K562 (cell line): Measurements from ENCODE around the gene PARP4. TPM values are rescaled to one million over a fixed set of nuclear protein-coding genes. Genes with fewer than 3 reads are reported as not detected.

Experiments
- BCLAF1 ChIP-seq, 2 experiments: fragments of 450-650 bp in 1 of 2; IDR thresholded peaks; 2 replicates each; pipeline ENCODE4 v1.6.1; 2011 to 2017; ENCODE audit warnings: low read depth in 2 of 2, antibody characterized with exemption in 1 of 2, borderline replicate concordance in 1 of 2, low read length in 1 of 2, mild to moderate bottlenecking in 1 of 2, mixed read lengths in 1 of 2; ENCODE audit not compliant: control insufficient read depth in 1 of 2
- MBD2 ChIP-seq: sonication (generic); IDR thresholded peaks from 2 replicates; pipeline ENCODE4 v1.6.1; 2016; ENCODE audit warnings: low read depth, borderline replicate concordance
- RFX7 ChIP-seq: fragments of 250-450 bp; sonication (Bioruptor Pico); IDR thresholded peaks from 2 replicates; pipeline ENCODE4 v1.5.1; 2021; ENCODE audit warnings: mild to moderate bottlenecking
- SMAD2 ChIP-seq: fragments of 150-350 bp; IDR thresholded peaks from 2 replicates; pipeline ENCODE4 v1.6.1; 2014; ENCODE audit warnings: low read depth, mild to moderate bottlenecking, low read length
- TEAD4 ChIP-seq, 2 experiments: sonication (generic) in 1 of 2; formaldehyde crosslinking in 1 of 2; IDR thresholded peaks; 2 replicates each; pipeline versions ENCODE4 v1.6.1 to v1.8.0; 2012 to 2022; ENCODE audit warnings: borderline replicate concordance in 1 of 2, inconsistent platforms in 1 of 2, low read length in 1 of 2, mild to moderate bottlenecking in 1 of 2, missing genetic modification reagents in 1 of 2
- THRB ChIP-seq: fragments of 450-650 bp; formaldehyde crosslinking; conservative IDR thresholded peaks from 2 replicates; pipeline ENCODE4 v1.4.0; 2022; ENCODE audit warnings: mild to moderate bottlenecking, missing genetic modification characterization
- ZBTB1 ChIP-seq: sonication (generic); formaldehyde crosslinking; IDR thresholded peaks from 2 replicates; pipeline ENCODE4 v1.8.1; 2023; ENCODE audit warnings: missing genetic modification reagents, low read depth, mild to moderate bottlenecking, borderline replicate concordance
- ZBTB9 ChIP-seq: fragments of 450-650 bp; formaldehyde crosslinking; IDR thresholded peaks from 2 replicates; pipeline ENCODE4 v1.4.0; 2020; ENCODE audit warnings: mild to moderate bottlenecking, moderate library complexity
- polyA plus RNA-seq, 8 experiments: library from polyadenylated mRNA; depleted of rRNA in 4 of 8; stranded (reverse) in 5 of 8; unstranded in 3 of 8; fragments of >200 nt; fragmentation: Nextera tagmentation in 2 of 8; fragmentation: Illumina TruSeq in 1 of 8; extraction: Ambion mirVana in 2 of 8; extraction: Trizol in 1 of 8; gene quantifications; 2 replicates each; pipeline versions ENCODE4 v1.2.1 to v1.2.3, GENCODE V29; 2011 to 2014; ENCODE audit warnings: inconsistent platforms in 1 of 8, missing spikeins in 1 of 8
- total RNA-seq, 7 experiments: library from RNA; depleted of rRNA in 6 of 7; stranded (reverse); fragments of >200 nt in 6 of 7; fragmentation: Illumina TruSeq in 2 of 7; extraction: Trizol in 2 of 7; gene quantifications; 2 replicates each; pipeline versions ENCODE4 v1.2.1 to v1.2.3, GENCODE V29; 2011 to 2021; ENCODE audit warnings: low replicate concordance in 1 of 7
- TF ChIP-seq, protein P1 (sequence below), 2 experiments: fragments of 450-650 bp; formaldehyde crosslinking in 1 of 2; IDR thresholded peaks; 2 replicates each; pipeline versions ENCODE4 v1.4.0 to v1.6.1; 2014 to 2020; ENCODE audit warnings: mild to moderate bottlenecking in 2 of 2, borderline replicate concordance in 1 of 2, low read depth in 1 of 2
- TF ChIP-seq, protein P2 (sequence below): fragments of 450-650 bp; IDR thresholded peaks from 2 replicates; pipeline ENCODE4 v1.6.1; 2017; ENCODE audit warnings: antibody characterized with exemption

The PARP4 gene
- total and polyA plus RNA-seq, 9 of the 15 experiments (the other 6 are each of a cell fraction or from before 2014, with no cell fraction given) = 6.3 to 26.3 (median 18.8) TPM

GRCh38 chr13:24505256-24505655, 7.3 kb downstream of the PARP4 start (continued):
- TF ChIP-seq, protein P1, sequence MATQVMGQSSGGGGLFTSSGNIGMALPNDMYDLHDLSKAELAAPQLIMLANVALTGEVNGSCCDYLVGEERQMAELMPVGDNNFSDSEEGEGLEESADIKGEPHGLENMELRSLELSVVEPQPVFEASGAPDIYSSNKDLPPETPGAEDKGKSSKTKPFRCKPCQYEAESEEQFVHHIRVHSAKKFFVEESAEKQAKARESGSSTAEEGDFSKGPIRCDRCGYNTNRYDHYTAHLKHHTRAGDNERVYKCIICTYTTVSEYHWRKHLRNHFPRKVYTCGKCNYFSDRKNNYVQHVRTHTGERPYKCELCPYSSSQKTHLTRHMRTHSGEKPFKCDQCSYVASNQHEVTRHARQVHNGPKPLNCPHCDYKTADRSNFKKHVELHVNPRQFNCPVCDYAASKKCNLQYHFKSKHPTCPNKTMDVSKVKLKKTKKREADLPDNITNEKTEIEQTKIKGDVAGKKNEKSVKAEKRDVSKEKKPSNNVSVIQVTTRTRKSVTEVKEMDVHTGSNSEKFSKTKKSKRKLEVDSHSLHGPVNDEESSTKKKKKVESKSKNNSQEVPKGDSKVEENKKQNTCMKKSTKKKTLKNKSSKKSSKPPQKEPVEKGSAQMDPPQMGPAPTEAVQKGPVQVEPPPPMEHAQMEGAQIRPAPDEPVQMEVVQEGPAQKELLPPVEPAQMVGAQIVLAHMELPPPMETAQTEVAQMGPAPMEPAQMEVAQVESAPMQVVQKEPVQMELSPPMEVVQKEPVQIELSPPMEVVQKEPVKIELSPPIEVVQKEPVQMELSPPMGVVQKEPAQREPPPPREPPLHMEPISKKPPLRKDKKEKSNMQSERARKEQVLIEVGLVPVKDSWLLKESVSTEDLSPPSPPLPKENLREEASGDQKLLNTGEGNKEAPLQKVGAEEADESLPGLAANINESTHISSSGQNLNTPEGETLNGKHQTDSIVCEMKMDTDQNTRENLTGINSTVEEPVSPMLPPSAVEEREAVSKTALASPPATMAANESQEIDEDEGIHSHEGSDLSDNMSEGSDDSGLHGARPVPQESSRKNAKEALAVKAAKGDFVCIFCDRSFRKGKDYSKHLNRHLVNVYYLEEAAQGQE (IDR thresholded peaks at IDR 0.05; ENCODE audit: borderline replicate concordance) = no peak
- TF ChIP-seq, protein P1 (CRISPR knock-in tag; IDR thresholded peaks at IDR 0.05; ENCODE audit: low read depth) = no peak
- no peak for TF ChIP-seq THRB (CRISPR knock-in tag)
- TF ChIP-seq, protein P2, sequence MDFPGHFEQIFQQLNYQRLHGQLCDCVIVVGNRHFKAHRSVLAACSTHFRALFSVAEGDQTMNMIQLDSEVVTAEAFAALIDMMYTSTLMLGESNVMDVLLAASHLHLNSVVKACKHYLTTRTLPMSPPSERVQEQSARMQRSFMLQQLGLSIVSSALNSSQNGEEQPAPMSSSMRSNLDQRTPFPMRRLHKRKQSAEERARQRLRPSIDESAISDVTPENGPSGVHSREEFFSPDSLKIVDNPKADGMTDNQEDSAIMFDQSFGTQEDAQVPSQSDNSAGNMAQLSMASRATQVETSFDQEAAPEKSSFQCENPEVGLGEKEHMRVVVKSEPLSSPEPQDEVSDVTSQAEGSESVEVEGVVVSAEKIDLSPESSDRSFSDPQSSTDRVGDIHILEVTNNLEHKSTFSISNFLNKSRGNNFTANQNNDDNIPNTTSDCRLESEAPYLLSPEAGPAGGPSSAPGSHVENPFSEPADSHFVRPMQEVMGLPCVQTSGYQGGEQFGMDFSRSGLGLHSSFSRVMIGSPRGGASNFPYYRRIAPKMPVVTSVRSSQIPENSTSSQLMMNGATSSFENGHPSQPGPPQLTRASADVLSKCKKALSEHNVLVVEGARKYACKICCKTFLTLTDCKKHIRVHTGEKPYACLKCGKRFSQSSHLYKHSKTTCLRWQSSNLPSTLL = no peak
- no peak for TF ChIP-seq MBD2
- no peak for TF ChIP-seq BCLAF1 (IDR thresholded peaks at IDR 0.05; ENCODE audit: borderline replicate concordance in 1 of 2, control insufficient read depth in 1 of 2, low read depth in 2 of 2, low read length in 1 of 2)
- TF ChIP-seq TEAD4 (IDR thresholded peaks at IDR 0.05; ENCODE audit: low read length) = peak; percentile 45; the same call in 1 of the 2 replicates
- no peak for TF ChIP-seq TEAD4 (CRISPR knock-in tag; IDR thresholded peaks at IDR 0.05; ENCODE audit: borderline replicate concordance)
- TF ChIP-seq ZBTB9 (CRISPR knock-in tag) = no peak
- TF ChIP-seq ZBTB1 (CRISPR knock-in tag) = no peak
- TF ChIP-seq SMAD2 = no peak
- TF ChIP-seq RFX7 (CRISPR knock-in tag) = no peak
